GM12891 (cell line): ENCODE data around the gene MRPL43.

Experiments used
- DNase-seq: peaks from one replicate; pipeline ENCODE4 v3.0.0; 2011; ENCODE audit warnings: low spot score; ENCODE audit not compliant: insufficient read length
- FAIRE-seq: peaks from 2 replicates; lab custom pipeline; 2011; peaks lifted over from hg19 to GRCh38; lab: Jason Lieb, UNC
- PAX5 ChIP-seq: IDR thresholded peaks from 2 replicates; pipeline ENCODE4 v1.6.1; 2011; ENCODE audit warnings: low read length, moderate library complexity, mild to moderate bottlenecking; ENCODE audit not compliant: insufficient read depth, severe bottlenecking
- POLR2A ChIP-seq: IDR thresholded peaks from 2 replicates; pipeline ENCODE4 v1.6.1; 2011; ENCODE audit warnings: low read depth, low read length, control low read depth
- POLR2AphosphoS5 ChIP-seq: IDR thresholded peaks from 2 replicates; pipeline ENCODE4 v1.6.1; 2011; ENCODE audit warnings: low read depth, low read length, control low read depth
- POU2F2 ChIP-seq: IDR thresholded peaks from 2 replicates; pipeline ENCODE4 v1.6.1; 2011; ENCODE audit warnings: low read depth, mild to moderate bottlenecking, control low read depth, low read length, moderate library complexity
- SPI1 ChIP-seq: IDR thresholded peaks from 2 replicates; pipeline ENCODE4 v1.6.1; 2011; ENCODE audit warnings: low read depth, low read length, control low read depth
- TAF1 ChIP-seq: IDR thresholded peaks from 2 replicates; pipeline ENCODE4 v1.6.1; 2011; ENCODE audit warnings: low read depth, low read length, control low read depth

MRPL43 gene

GRCh38 chr10:101029520-101030295, 42.4 kb upstream of the MRPL43 start:
- TF ChIP-seq POLR2AphosphoS5 (no peak), POLR2A (no peak), POU2F2 (no peak), SPI1 (no peak), TAF1 (no peak), PAX5 (no peak)
- DNase-seq (no peak), FAIRE-seq (no peak)

GRCh38 chr10:101028446-101029337, 41.4 kb upstream of the MRPL43 start:
- DNase-seq (no peak), FAIRE-seq (no peak)
- TF ChIP-seq SPI1 (no peak), TAF1 (no peak), POLR2AphosphoS5 (no peak), POU2F2 (no peak), PAX5 (no peak), POLR2A (no peak)

DNA sequence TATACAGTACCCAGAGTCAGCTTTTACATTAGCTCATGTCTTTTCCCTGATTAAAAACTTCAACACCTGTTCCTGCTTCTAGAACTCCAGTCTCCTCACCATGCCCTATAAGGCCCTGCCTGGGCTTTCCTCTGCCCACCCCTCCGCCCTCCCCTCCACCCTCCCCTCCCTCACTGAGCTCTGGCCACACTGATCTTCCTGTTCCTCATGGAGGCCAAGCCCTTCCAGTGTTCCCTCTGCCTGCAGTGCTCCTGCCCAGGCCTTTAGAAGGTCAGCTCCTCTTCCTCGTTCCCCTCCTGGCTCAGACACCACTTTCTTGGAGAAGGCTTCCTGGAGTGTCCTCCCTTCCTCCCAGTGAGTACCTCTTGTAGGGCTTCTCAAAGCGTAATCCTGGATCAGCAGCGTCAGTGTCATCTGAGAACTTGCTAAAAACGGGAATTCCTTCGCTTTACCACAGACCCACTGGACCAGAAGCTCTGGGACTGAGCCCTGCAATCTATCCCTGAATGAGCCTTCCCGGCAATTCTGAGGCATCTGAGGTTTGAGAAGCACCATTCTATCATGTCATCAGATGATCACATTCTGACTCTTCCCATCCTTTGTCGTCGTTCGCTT, 39.9 kb upstream of the MRPL43 start:
- FAIRE-seq (no peak), DNase-seq (no peak)
- TF ChIP-seq POLR2AphosphoS5 (no peak), POLR2A (no peak), SPI1 (no peak), TAF1 (no peak), POU2F2 (no peak), PAX5 (no peak)

GRCh38 chr10:101022967-101023705, 35.8 kb upstream of the MRPL43 start:
- DNase-seq: no peak
- TF ChIP-seq POLR2A (no peak), SPI1 (no peak), PAX5 (no peak), TAF1 (no peak), POLR2AphosphoS5 (no peak), POU2F2 (no peak)
- FAIRE-seq: no peak

DNA sequence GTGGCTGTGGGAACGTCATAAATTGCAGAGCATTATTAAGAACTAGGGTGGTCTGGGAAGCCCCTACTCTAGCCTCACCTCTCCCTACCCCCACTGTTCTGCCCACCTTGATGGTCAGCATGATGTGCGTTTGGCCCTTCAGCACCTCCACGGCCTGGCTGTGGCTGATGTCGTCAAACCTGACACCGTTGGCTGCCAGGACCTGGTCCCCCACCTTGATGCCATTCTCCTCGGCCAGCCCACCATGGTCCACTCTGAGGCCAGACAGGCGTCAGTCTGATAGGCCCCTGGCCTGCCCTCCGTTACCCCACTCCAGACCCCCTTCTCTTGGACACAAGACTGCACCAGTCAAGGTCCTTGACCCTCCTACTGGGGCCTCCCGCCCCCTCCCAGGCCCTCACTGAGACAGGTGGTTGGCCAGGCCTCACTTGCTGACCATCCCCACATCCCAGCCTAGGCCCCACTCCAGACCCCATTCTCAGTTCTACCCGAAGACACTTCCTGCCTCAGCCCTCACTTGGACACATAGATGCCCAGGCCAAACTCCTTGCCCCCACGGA, 34.5 kb upstream of the MRPL43 start:
- DNase-seq (no peak), FAIRE-seq (no peak)
- TF ChIP-seq TAF1 (no peak), POLR2AphosphoS5 (no peak), POU2F2 (no peak), SPI1 (no peak), PAX5 (no peak), POLR2A (no peak)

- DNase-seq (no peak), FAIRE-seq (no peak)
- TF ChIP-seq SPI1 (no peak), TAF1 (no peak), PAX5 (no peak), POU2F2 (no peak), POLR2A (no peak), POLR2AphosphoS5 (no peak)
Observed at GRCh38 chr10:101021239-101021638, 33.9 kb upstream of the MRPL43 start.

- DNase-seq (no peak), FAIRE-seq (no peak)
- TF ChIP-seq POLR2AphosphoS5 (no peak), POLR2A (no peak), TAF1 (no peak), POU2F2 (no peak), PAX5 (no peak), SPI1 (no peak)
Observed at GRCh38 chr10:101020427-101021075, 33.3 kb upstream of the MRPL43 start.

- TF ChIP-seq POLR2A: no peak
- TF ChIP-seq TAF1: no peak
- TF ChIP-seq POU2F2: no peak
- no peak for TF ChIP-seq PAX5
- no peak for TF ChIP-seq SPI1
- no peak for TF ChIP-seq POLR2AphosphoS5
- FAIRE-seq (no peak), DNase-seq (no peak)
Observed at GRCh38 chr10:101019440-101019703, 32.1 kb upstream of the MRPL43 start.
